GM23248 (cell line): ENCODE results near the gene LPP.

Experiments used
- EZH2 ChIP-seq: fragments of 200-600 bp; sonication (generic); IDR thresholded peaks from 2 replicates; pipeline ENCODE4 v1.6.1; 2018; ENCODE audit warnings: antibody characterized with exemption, mild to moderate bottlenecking; ENCODE audit not compliant: insufficient read depth, poor library complexity, severe bottlenecking
- EZH2phosphoT487 ChIP-seq: fragments of 200-600 bp; sonication (generic); IDR thresholded peaks from 2 replicates; pipeline ENCODE4 v1.6.1; 2018; ENCODE audit warnings: antibody characterized with exemption, moderate library complexity, mild to moderate bottlenecking, low read depth; ENCODE audit not compliant: insufficient read depth

DNA sequence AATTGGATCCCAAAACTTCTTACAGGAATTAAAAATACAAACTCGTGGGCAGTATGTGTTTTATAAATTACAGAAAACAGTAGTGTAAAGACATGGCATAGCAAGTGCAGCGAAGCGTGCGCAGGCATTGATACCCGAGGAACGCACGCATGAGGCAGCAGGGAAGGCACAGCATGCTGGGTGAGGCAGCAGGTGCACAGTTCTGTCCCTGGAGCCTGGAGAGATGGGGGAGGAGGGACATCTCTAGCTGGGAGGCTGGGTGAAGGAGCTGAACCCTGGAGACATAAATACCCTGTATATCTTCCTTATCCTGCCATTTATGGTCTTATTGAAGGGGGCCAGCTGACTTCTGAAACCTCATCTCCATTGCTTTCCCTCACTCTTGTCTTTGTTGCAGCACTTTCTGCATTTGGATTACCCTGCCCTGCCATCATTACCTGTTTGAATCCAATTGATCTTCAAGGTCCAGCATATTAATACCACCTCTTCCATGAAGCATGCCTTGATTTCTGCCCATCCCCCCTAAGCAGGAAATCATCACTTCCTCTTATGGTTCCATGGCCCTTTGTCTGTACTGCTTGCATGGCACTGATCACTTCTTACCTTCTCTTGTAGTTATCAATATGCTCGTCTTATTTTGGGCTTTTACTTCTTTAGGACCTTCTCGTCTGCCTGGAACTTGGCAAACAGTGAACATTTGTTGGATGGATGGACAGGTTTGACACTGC, 20.5 kb downstream of the LPP start:
- TF ChIP-seq EZH2 (no peak), EZH2phosphoT487 (no peak)
